Heart right ventricle (tissue), 16 donors: ENCODE results near the gene CCSER2. TPM values are rescaled to one million over a fixed set of nuclear protein-coding genes. Genes with fewer than 3 reads are reported as not detected.

Experiments used
- ATAC-seq, 8 donors: fragments of 200-7000 bp; cut with Tn5 transposase; one replicate each; pipeline ENCODE4 v1.9.1; 2020; ENCODE audit warnings: mild to moderate bottlenecking in 8 of 8, moderate library complexity in 8 of 8, moderate number of reproducible peaks in 1 of 8
- DNase-seq, 2 donors: peaks; one replicate each; pipeline ENCODE4 v3.0.0-alpha.2; 2020
- H3K27ac ChIP-seq, 10 donors: fragments of 200-600 bp; sonication (generic) in 2 of 10; one replicate each; pipeline versions ENCODE4 v1.5.0 to v1.8.0; 2020 to 2022; ENCODE audit warnings: mild to moderate bottlenecking in 3 of 10
- H3K27me3 ChIP-seq, 7 donors: fragments of 200-600 bp; one replicate each; pipeline ENCODE4 v1.8.0; 2021 to 2022; ENCODE audit warnings: mild to moderate bottlenecking in 2 of 7
- H3K36me3 ChIP-seq, 9 donors: fragments of 200-600 bp; sonication (generic) in 1 of 9; one replicate each; pipeline versions ENCODE4 v1.5.0 to v1.8.0; 2020 to 2022; ENCODE audit warnings: mild to moderate bottlenecking in 2 of 9
- H3K4me1 ChIP-seq, 9 donors: fragments of 200-600 bp; sonication (generic) in 1 of 9; one replicate each; pipeline versions ENCODE4 v1.5.0 to v1.8.0; 2020 to 2022; ENCODE audit warnings: mild to moderate bottlenecking in 4 of 9
- H3K4me3 ChIP-seq, 10 donors: fragments of 200-600 bp; sonication (generic) in 2 of 10; one replicate each; pipeline versions ENCODE4 v1.5.0 to v1.8.0; 2020 to 2022; ENCODE audit warnings: mild to moderate bottlenecking in 7 of 10, moderate library complexity in 2 of 10
- H3K9me3 ChIP-seq, 11 donors: fragments of 200-600 bp in 10 of 11; sonication (generic) in 2 of 11; one replicate each; pipeline versions ENCODE4 v1.5.0 to v1.8.0; 2013 to 2022; ENCODE audit warnings: mild to moderate bottlenecking in 2 of 11, control low read depth in 1 of 11, moderate library complexity in 1 of 11
- CTCF ChIP-seq, 9 donors: fragments of 200-600 bp; sonication (generic) in 2 of 9; IDR thresholded peaks; one replicate each; pipeline versions ENCODE4 v1.5.0 to v1.8.0; 2021 to 2022; ENCODE audit warnings: antibody characterized with exemption in 9 of 9, mild to moderate bottlenecking in 5 of 9, moderate library complexity in 1 of 9
- WGBS, 2 donors: extraction: QIAGEN DNeasy Blood & Tissue Kit; methylation state at CpG; one replicate each; pipeline ENCODE4 v1.1.7; 2013; ENCODE audit warnings: inconsistent platforms in 1 of 2; 5-methylcytosine and 5-hydroxymethylcytosine counted together
- intact Hi-C, 10 donors: fragments of 100-400 bp; cut with DNase I; formaldehyde crosslinking; loops; one replicate each; pipeline versions ENCODE4 v1.11.1 to v1.14.2; 2022
- polyA plus RNA-seq, 2 donors: library from polyadenylated mRNA; stranded (reverse); fragments of 200-250 nt; gene quantifications; one replicate each; pipeline ENCODE4 v1.2.3, GENCODE V29; 2013
- total RNA-seq, 10 donors: library from RNA; stranded (reverse); fragmentation: NEBNext Ultra II Directional in 3 of 10; extraction: Animal tissue kit (Norgen Biotek cat#: 25700) in 3 of 10; gene quantifications; one replicate each; pipeline versions ENCODE4 v1.2.1 to v1.2.4, GENCODE V29; 2021 to 2023
- donor health status: Arrhythmogenic right ventricular cardiomyopathy.
- donor health status: ischemic (EF 13 %, LVEDD 7.1; RV severe dilation, severe dysfunction).
- donor health status: healthy with polysubstance abuse.
- donor health status: DM: no; HTN: yes; CAD: no.
- donor health status: DM: no; HTN: no; CAD: no.
- donor health status: ischemic (EF 25% LVEDD 6.9; RV normal size, moderate dysfunction).
- donor health status: ischemic (EF 25% LVEDD 5.7; RV mildly dilated, moderate dysfunction).
- donor health status: healthy.
- donor health status: DM: yes; HTN: yes; CAD: no.
- donor health status: Ischemic cardiomyopathy.
- donor health status: ischemic (EF 35%, LVEDD 5.7; RV mildly dilated, moderate dysfunction).
- donor health status: nonischemic (EF 11% LVEDD 7.7; RV severe dilation, severe dysfunction).
- donor health status: DM: yes; HTN: yes; CAD: no.
- donor health status: PGD.
- donor health status: ischemic (EF 29% LVEDD 5.4; RV normal size, mild dysfunction).
- donor health status: nonischemic (EF 23%, LVEDD 6.1; RV moderate dilation, normal function).

Gene CCSER2
- total and polyA plus RNA-seq, 12 donors = 27.5 to 252 (median 198) TPM

- H3K36me3 ChIP-seq = no peaks in the 10 kb centered on the region
- ATAC-seq (no peak), DNase-seq (no peak)
- no peak overlapping the region for H3K27ac ChIP-seq
- no peak for TF ChIP-seq CTCF (IDR thresholded peaks at IDR 0.05)
- H3K4me1 ChIP-seq = no peaks in the 10 kb centered on the region
- H3K27me3 ChIP-seq = peaks cover 0 to 45% (median 10%) of the 10 kb centered on the region in 7 donors
- intact Hi-C loops = no loop called here
- no peaks in the 10 kb centered on the region for H3K9me3 ChIP-seq
- no peak overlapping the region for H3K4me3 ChIP-seq
- 90 to 93% methylated on average over 6 of the region's 6 CpGs for WGBS, 2 donors
Measured at GRCh38 chr10:84551437-84552120, 223.2 kb downstream of the CCSER2 start.

DNA sequence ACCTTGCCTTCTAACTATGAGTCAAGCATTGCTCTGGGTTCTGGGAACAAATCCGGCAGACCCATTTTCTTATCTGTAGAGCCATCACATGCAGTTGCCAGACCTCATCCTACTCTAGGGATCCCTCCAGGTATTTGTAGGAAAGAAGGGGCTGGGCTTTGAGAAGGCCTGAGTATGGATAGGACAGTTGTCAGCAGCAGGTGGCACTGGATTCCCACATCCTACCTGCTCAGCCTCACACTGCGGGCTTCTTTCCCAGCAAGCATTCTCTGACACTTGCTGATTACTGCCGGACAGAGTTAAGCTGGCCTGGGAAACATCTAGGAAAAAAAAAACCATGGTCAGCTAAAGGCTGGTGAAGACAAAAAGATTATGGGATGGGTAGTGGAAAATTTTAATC is 224.1 kb downstream of the CCSER2 start:
- WGBS, 2 donors = 52 to 59% methylated on average over 3 of the region's 3 CpGs
- no peaks in the 10 kb centered on the region for H3K9me3 ChIP-seq
- no peak overlapping the region for H3K27ac ChIP-seq
- no peak for TF ChIP-seq CTCF (IDR thresholded peaks at IDR 0.05)
- intact Hi-C loops = no loop called here
- no peak overlapping the region for H3K4me3 ChIP-seq
- no peaks in the 10 kb centered on the region for H3K4me1 ChIP-seq
- H3K27me3 ChIP-seq = peaks cover 0 to 42% (median 10%) of the 10 kb centered on the region in 7 donors
- DNase-seq (no peak), ATAC-seq (no peak)
- no peaks in the 10 kb centered on the region for H3K36me3 ChIP-seq

- ATAC-seq = no peak
- intact Hi-C loops = no loop called here
- Histone ChIP-seq H3K4me1 (no peaks in the 10 kb centered on the region), H3K9me3 (no peaks in the 10 kb centered on the region), H3K27me3 (peaks cover 4 to 49% (median 19%) of the 10 kb centered on the region in 7 donors), H3K36me3 (no peaks in the 10 kb centered on the region), H3K27ac (no peak overlapping the region), H3K4me3 (no peak overlapping the region)
- WGBS, 2 donors = 75 to 80% methylated on average over 6 of the region's 6 CpGs
- no peak for DNase-seq
- no peak for TF ChIP-seq CTCF (IDR thresholded peaks at IDR 0.05)
Measured at GRCh38 chr10:84562592-84562991, 234.2 kb downstream of the CCSER2 start.

GRCh38 chr10:84563355-84563754 is 235.0 kb downstream of the CCSER2 start:
- Histone ChIP-seq H3K36me3 (no peaks in the 10 kb centered on the region), H3K9me3 (no peaks in the 10 kb centered on the region), H3K27me3 (peaks cover 4 to 52% (median 19%) of the 10 kb centered on the region in 7 donors), H3K4me3 (no peak overlapping the region), H3K27ac (no peak overlapping the region), H3K4me1 (no peaks in the 10 kb centered on the region)
- DNase-seq (no peak), ATAC-seq (no peak)
- 57 to 65% methylated on average over 5 of the region's 5 CpGs for WGBS, 2 donors
- no peak for TF ChIP-seq CTCF (IDR thresholded peaks at IDR 0.05)
- intact Hi-C loops = no loop called here
